HL-60/S4 (cell line): ENCODE results near the gene C16orf90.
"Not testable (repeated sequence)": the region's sequence is repeated elsewhere in the genome, so short reads cannot be mapped to it uniquely, and the experiment has no call there.

ENCODE experiments used
- in situ Hi-C: fragments of 300-500 bp; cut with MboI; formaldehyde crosslinking; loops from 2 replicates; pipeline ENCODE4 v1.14.3; 2022; ENCODE audit warnings: low sequenced_read_pairs

The C16orf90 gene

GRCh38 chr16:3485097-3485745 is 10.1 kb downstream of the C16orf90 start:
- in situ Hi-C loops = no loop called here

DNA sequence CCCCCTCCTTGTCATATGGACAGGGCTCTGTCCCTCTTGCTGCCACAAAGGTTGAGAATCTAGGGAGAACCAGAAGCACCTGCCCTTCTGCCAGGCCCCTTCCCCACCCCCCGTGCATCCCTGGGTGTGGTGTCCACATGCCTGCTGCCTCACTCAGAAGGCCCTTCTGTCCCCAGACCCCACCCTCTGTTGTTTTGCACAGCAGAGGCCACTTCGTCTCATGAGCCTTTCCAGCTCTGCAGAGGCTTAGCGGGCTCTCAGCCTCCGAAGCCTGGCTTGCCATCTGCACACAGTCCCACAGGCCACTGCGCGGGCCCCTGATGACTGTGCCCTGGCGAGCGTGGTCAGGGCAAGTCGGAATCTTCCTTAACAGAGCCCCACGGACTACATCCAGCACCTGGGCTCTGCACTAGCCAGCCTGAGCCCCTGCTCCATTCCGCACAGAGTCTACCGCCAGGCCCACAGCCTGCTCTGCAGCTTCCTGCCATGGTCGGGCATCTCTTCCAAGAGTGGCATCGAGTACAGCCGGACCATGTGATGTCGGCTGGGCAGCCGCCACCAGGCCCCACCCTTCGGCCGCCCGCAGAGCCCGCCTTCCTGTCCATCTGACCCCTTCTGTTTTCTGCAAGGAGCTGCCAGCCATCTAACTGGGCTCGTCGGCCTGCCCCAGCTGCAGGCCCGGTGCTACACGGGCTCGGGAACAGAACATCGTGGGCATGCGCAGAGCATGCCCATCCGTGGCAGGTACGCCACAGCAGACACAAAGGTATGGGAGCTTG is 10.8 kb downstream of the C16orf90 start:
- in situ Hi-C loops = no loop called here

- in situ Hi-C loops = no loop called here
These were observed 12.5 kb downstream of the C16orf90 start for GRCh38 chr16:3482659-3483241.

DNA sequence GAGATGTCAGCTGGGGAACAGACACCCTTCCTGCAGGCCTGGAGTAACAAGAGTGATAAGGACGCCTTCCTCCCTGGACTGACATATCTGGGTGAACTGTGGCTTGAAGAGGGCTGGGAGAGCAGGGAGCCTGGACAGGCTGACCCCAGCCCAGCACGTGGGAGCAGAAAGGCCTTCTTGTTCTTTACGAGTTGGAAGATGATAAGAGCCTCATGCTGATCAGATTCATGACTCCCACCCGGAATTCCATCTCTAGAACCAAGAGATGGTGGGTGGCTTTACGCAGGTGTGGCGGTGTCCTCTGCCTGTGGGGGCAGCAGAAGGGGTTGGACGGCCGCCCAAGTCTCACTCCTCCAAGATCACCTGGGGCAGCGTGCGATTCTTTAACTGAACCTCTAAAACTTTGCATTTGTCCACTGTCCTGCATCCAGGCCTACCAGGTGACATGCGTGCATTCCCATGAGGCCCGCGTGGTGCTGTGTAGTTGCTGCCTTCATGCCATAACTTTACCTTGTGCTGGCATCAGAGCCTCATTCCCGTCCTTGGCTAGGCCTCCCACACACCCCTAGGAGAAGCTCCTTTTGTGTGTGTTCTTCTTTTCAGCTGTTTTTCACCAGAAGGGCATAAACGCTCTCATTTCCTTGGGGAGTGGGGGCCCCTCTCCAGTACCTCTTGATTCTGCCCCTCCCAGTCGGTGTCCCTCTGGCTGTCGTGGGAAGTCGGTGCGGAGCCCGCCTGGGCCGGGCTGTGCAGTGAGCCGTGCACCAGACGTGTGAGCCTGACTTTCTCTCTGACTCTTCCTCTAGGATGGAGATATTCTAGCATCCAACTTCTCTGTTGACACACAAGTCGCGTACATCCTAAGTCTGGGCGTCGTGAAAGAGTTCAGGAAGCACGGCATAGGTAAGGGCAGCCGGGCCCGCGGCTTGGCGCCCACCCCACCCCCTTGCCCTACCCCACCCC is 13.3 kb downstream of the C16orf90 start:
- in situ Hi-C loops = no loop called here

DNA sequence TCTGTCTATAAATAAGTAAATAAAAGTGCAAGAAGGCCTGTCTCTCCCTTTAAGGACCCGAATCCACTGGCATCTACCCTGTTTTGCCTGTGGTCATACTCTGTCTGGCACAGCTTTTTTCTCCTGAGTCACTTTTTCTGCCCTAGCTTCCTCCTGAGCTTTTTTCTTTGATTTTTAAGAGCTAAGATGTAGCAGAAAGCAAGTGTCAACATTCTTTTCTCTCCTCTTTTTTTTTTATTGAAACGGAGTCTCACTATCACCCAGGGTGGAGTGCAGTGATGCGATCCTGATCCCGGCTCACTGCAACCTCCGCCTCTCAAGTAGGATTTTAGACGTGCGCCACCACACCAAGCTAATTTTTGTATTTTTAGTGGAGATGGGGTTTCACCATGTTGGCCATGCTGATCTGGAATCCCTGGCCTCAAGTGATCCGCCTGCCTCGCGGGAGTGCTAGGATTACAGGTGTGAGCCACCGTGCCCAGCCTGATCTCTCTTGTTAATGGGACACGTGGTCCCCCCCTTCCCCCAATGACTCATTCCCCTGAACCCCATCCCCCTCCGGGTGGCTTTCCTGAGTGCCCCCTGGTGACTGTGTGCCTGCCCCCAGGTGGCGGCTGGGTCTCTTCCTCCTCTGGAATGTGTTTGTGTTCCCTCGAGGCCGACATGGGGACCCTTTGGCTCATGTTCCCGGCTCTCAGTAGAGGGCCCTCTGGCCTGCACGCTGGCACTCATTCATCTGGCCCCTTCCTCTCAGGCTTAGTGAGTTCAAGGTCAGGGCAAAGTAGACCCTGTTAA is 14.2 kb downstream of the C16orf90 start:
- in situ Hi-C loops = no loop called here

DNA sequence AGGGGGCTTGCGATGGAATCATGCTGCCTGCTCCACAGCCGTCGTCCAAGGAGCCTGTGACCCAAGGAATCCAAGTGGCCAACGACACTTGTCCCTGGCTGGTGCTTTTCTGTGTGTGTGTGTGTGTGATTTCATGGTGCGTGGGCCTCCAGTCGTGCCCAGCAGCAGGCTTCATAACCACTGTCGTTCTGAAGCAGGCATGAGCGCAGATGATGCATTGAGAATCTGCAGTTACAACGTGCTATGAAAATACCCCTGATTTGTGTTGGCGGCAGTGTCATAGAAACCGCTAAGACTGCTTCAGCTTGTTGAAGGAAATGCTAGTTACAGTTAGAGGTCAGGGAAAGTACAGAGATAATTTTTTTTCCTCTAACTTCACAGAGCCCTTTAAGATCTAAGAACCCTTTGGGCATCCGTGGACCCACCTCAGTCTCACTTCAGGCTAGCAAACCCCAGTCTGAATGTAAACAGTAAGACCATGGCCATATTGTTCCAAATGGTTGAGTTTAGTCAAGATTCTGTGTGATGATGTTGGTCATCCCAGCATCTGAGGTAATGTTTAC is 15.6 kb downstream of the C16orf90 start:
- in situ Hi-C loops = no loop called here

DNA sequence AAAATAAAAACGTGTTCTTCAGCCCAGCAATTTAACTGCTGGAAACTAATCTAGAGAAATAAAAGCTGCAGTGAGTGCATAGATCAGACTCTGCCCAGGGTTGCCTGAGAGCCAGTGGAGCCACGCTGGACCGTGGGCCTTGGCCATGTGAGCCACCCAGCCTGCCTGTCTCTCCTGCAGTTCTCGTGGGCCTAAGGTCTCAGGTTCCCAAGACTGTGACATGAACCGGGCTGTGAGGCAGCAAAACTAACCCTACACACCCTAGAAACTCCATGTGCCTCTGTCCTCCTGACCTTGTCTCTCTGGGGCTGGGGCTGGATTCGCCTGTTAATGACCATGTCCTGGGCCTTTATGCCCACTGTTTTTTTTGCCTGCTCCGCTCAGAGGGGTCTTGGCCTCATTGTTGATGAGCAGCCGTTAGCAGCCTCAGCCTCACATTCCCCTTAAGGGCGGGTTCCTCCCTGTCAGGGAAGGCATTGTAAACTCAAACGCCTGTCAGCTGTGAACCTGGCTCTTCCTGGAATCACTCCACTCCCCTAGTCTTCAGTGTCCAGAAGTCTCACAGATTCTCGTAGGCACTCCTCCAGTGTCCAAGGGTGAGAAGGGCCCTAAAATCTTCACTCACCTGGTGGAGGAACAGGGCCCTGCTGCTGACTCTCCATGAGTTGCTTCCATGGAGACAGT is 16.9 kb downstream of the C16orf90 start:
- in situ Hi-C loops = no loop called here

- in situ Hi-C loops = no loop called here
These were observed 18.9 kb downstream of the C16orf90 start for GRCh38 chr16:3476409-3476808.

GRCh38 chr16:3475604-3476375 is 19.5 kb downstream of the C16orf90 start:
- in situ Hi-C loops = no loop called here

DNA sequence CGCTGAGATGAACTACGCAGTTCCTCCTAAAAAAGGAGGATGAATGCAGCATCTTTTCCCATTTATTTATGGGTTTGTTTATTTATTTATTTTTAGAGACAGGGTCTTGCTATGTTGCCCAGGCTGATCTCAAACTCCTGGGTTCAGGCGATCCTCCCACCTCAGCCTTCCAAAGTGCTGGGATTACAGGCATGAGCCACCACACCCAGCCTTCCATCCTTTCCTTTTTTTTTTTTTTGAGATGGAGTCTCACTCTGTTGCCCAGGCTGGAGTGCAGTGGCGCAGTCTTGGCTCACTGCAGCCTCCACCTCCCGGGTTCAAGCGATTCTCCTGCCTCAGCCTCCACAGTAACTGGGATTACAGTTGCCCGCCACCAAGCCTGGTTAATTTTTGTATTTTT is 20.4 kb downstream of the C16orf90 start:
- in situ Hi-C loops = not testable (repeated sequence)

- in situ Hi-C loops = no loop called here
These were observed 21.0 kb downstream of the C16orf90 start for GRCh38 chr16:3474136-3474779.

DNA sequence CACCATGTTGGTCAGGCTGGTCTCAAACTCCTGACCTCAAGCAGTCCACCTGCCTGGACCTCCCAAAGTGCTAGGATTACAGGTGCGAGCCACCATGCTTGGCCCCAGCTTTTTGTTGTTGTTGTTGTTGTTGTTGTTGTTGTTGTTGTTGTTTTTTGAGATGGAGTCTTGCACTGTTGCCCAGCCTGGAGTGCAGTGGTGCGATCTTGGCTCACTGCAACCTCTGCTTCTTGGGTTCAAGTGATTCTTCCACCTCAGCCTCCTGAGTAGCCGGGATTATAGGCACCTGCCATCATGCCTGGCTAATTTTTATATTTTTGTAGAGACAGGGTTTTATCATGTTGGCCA is 21.7 kb downstream of the C16orf90 start:
- in situ Hi-C loops = not testable (repeated sequence)

DNA sequence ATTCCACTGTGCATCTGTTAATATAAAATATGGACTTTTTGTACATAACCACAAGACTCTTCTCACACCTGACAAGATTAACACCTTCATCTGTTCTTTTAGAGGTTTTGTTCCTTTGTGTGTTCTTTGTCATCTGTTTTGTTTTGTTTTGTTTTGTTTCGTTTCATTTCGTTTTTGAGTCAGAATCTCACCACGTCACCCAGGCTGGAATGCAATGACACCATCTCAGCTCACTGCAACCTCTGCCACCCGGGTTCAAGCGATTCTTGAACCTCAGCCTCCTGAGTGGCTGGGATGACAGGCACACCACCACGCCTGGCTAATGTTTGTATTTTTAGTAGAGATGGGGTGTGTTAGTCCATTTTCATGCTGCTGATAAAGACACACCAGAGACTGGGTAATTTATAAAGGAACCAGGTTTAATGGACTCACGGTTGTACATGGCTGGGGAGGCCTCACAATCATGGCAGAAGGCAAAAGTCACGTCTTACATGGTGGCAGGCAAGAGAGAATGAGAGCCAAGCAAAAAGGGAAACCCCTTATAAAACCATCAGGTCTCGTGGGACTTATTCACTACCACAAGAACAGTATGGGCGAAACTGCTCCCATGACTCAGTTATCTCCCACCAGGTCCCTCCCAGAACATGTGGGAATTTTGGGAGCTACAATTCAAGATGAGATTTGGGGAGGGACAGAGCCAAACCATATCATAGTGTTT is 22.3 kb downstream of the C16orf90 start:
- in situ Hi-C loops = no loop called here

DNA sequence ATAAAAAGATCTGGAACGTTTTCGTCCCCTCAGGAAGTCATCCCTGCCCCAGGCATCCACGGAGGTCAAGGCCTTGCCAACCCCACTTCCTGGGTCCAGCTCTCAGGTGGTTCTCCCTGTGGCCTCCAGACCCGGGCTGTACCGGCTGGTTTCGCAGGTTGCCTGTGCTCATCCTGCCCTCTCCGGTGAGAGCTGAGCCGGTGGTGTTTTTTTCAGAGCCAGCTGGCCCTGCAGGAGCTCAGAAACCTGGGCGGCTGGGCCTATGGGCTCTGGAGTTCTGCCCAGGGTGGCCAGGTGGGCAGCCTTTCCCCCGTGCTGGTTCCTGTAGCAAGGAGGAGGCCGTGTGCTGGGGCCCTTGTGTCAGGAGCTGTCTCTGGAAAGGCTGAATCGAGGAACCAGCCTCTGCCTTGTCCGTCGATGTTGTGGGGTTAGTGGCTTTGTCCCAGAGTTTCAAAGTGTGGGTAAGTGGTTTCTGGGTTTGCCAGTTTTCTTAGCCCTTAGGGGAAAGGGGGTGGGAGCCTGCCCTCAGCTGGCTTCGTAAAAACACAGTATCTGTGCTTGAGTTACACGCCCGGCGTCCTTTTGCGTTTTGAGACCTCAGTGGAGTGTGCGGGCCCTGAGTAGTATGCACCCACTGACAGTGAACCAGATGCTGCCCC is 23.6 kb downstream of the C16orf90 start:
- in situ Hi-C loops = no loop called here

DNA sequence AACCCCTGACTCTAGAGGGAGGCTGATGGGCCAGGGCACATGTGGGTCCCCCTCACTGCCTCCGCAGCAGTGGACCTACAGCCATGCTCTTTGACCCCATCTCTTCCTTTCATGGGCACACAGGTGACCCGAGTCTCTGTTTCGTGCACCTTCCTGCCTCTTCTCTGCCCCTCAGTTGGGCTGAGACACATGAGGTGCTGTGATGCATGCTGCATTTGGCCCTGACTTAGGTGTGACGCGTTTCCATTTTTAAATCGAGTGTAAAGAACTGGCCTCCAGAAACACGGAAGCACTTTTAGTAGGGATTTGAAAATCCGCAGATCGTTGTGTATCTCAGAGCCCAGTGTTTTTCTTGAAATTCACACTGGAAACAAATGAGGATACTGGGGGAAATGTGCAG is 24.6 kb downstream of the C16orf90 start:
- in situ Hi-C loops = no loop called here

DNA sequence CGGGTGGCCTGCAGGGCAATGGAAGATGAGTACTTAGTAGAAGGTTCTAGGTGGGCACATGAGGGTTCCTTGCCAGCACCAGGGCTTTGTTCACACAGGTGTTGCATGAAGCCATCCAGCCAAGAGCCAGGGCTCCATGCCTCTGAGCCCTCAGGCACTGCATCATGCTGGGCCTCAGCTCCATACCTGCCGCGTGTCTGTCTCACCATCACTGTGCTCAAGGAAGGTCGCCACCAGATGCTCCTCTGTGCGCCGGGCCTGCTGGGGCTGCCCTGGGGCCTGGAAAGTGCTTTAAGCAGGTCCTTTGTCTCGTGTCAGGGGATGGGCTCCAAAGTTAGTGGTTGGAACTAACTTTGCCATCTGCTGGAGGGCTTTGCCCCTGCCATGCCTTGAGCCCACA is 25.6 kb downstream of the C16orf90 start:
- in situ Hi-C loops = no loop called here

- in situ Hi-C loops = no loop called here
These were observed 26.8 kb downstream of the C16orf90 start for GRCh38 chr16:3468501-3468900.
